ENCODE data around the gene ZNF155. TPM values are rescaled to one million over a fixed set of nuclear protein-coding genes. Genes with fewer than 3 reads are reported as not detected.
"Not testable (repeated sequence)": the region's sequence is repeated elsewhere in the genome, so short reads cannot be mapped to it uniquely, and the experiment has no call there.

The ZNF155 gene
- polyA plus RNA-seq, 4 donors = 3.7 to 8.7 (median 5.5) TPM

GRCh38 chr19:43949803-43950202 lies 34.2 kb upstream of the ZNF155 start:
- not testable (repeated sequence) for H3K36me3 ChIP-seq (ENCODE audit: control insufficient read depth in 3 of 3, insufficient read depth in 2 of 3, low read depth in 1 of 3, low read length in 3 of 3); H3K4me3 ChIP-seq (ENCODE audit: low read depth in 1 of 3, low read length in 3 of 3); H3K4me1 ChIP-seq (ENCODE audit: control insufficient read depth in 3 of 3, insufficient read depth in 2 of 3, low read depth in 1 of 3, low read length in 2 of 3); H3K27ac ChIP-seq (ENCODE audit: low read depth in 1 of 3, low read length in 2 of 3); DNase-seq; FAIRE-seq; H3K27me3 ChIP-seq (ENCODE audit: control insufficient read depth in 3 of 3, insufficient read depth in 3 of 3, low read length in 3 of 3)
- 88 to 93% (median 89%) methylated on average over 2 of the region's 2 CpGs for WGBS, 3 donors
- H3K9me3 ChIP-seq (ENCODE audit: control insufficient read depth in 2 of 2, insufficient read depth in 1 of 2, low read depth in 1 of 2, low read length in 1 of 2) = peaks cover 4 to 17% of the 10 kb centered on the region in 2 donors

- Histone ChIP-seq H3K36me3 (ENCODE audit: control insufficient read depth in 3 of 3, insufficient read depth in 2 of 3, low read depth in 1 of 3, low read length in 3 of 3) (peaks cover 0 to 3% (median 0%) of the 10 kb centered on the region in 3 donors), H3K27ac (ENCODE audit: low read depth in 1 of 3, low read length in 2 of 3) (peak within 1 kb of the TSS; percentile 48 to 79 (median 49)), H3K9me3 (ENCODE audit: control insufficient read depth in 2 of 2, insufficient read depth in 1 of 2, low read depth in 1 of 2, low read length in 1 of 2) (peaks cover 4 to 22% of the 10 kb centered on the region in 2 donors), H3K4me3 (ENCODE audit: low read depth in 1 of 3, low read length in 3 of 3) (peak within 1 kb of the TSS; percentile 73 to 81 (median 78)), H3K27me3 (ENCODE audit: control insufficient read depth in 3 of 3, insufficient read depth in 3 of 3, low read length in 3 of 3) (peaks cover 0 to 5% (median 3%) of the 10 kb centered on the region in 3 donors), H3K4me1 (ENCODE audit: control insufficient read depth in 3 of 3, insufficient read depth in 2 of 3, low read depth in 1 of 3, low read length in 2 of 3) (no peaks in the 10 kb centered on the region)
- FAIRE-seq (no peak), DNase-seq (peak; percentile 94 to 96)
- WGBS, 3 donors = 1 to 2% (median 1%) methylated on average over 40 of the region's 40 CpGs
These were observed 32.9 kb upstream of the ZNF155 start, which contains the start of gene ZNF221 for GRCh38 chr19:43950834-43951645. Gene ZNF221 (plus strand): TSS chr19:43951228. CDS start chr19:43962727, 11,499 bp downstream.

- H3K27ac ChIP-seq (ENCODE audit: low read depth in 1 of 3, low read length in 2 of 3) = no peak overlapping the region
- peaks cover 4 to 55% of the 10 kb centered on the region in 2 donors for H3K9me3 ChIP-seq (ENCODE audit: control insufficient read depth in 2 of 2, insufficient read depth in 1 of 2, low read depth in 1 of 2, low read length in 1 of 2)
- DNase-seq = no peak
- no peaks in the 10 kb centered on the region for H3K4me1 ChIP-seq (ENCODE audit: control insufficient read depth in 3 of 3, insufficient read depth in 2 of 3, low read depth in 1 of 3, low read length in 2 of 3)
- no peak for FAIRE-seq
- 87 to 92% (median 91%) methylated on average over 3 of the region's 3 CpGs for WGBS, 3 donors
- H3K27me3 ChIP-seq (ENCODE audit: control insufficient read depth in 3 of 3, insufficient read depth in 3 of 3, low read length in 3 of 3) = no peaks in the 10 kb centered on the region
- H3K36me3 ChIP-seq (ENCODE audit: control insufficient read depth in 3 of 3, insufficient read depth in 2 of 3, low read depth in 1 of 3, low read length in 3 of 3) = peaks cover 0 to 3% (median 0%) of the 10 kb centered on the region in 3 donors
- no peak overlapping the region for H3K4me3 ChIP-seq (ENCODE audit: low read depth in 1 of 3, low read length in 3 of 3)
These were observed 27.2 kb upstream of the ZNF155 start for GRCh38 chr19:43956827-43957226.

- Histone ChIP-seq H3K27me3 (ENCODE audit: control insufficient read depth in 3 of 3, insufficient read depth in 3 of 3, low read length in 3 of 3) (no peaks in the 10 kb centered on the region), H3K4me1 (ENCODE audit: control insufficient read depth in 3 of 3, insufficient read depth in 2 of 3, low read depth in 1 of 3, low read length in 2 of 3) (no peaks in the 10 kb centered on the region), H3K27ac (ENCODE audit: low read depth in 1 of 3, low read length in 2 of 3) (no peak overlapping the region), H3K36me3 (ENCODE audit: control insufficient read depth in 3 of 3, insufficient read depth in 2 of 3, low read depth in 1 of 3, low read length in 3 of 3) (peaks cover 0 to 3% (median 0%) of the 10 kb centered on the region in 3 donors), H3K9me3 (ENCODE audit: control insufficient read depth in 2 of 2, insufficient read depth in 1 of 2, low read depth in 1 of 2, low read length in 1 of 2) (peaks cover 4 to 58% of the 10 kb centered on the region in 2 donors), H3K4me3 (ENCODE audit: low read depth in 1 of 3, low read length in 3 of 3) (no peak overlapping the region)
- 91 to 94% (median 94%) methylated on average over 3 of the region's 3 CpGs for WGBS, 3 donors
- no peak for DNase-seq
- FAIRE-seq = no peak
These were observed 26.1 kb upstream of the ZNF155 start for GRCh38 chr19:43957891-43958290.

- peaks cover 4 to 54% of the 10 kb centered on the region in 2 donors for H3K9me3 ChIP-seq (ENCODE audit: control insufficient read depth in 2 of 2, insufficient read depth in 1 of 2, low read depth in 1 of 2, low read length in 1 of 2)
- 70 to 72% (median 72%) methylated on average over 4 of the region's 4 CpGs for WGBS, 3 donors
- H3K4me1 ChIP-seq (ENCODE audit: control insufficient read depth in 3 of 3, insufficient read depth in 2 of 3, low read depth in 1 of 3, low read length in 2 of 3) = no peaks in the 10 kb centered on the region
- no peak overlapping the region for H3K4me3 ChIP-seq (ENCODE audit: low read depth in 1 of 3, low read length in 3 of 3)
- H3K36me3 ChIP-seq (ENCODE audit: control insufficient read depth in 3 of 3, insufficient read depth in 2 of 3, low read depth in 1 of 3, low read length in 3 of 3) = peaks cover 2 to 8% (median 3%) of the 10 kb centered on the region in 3 donors
- H3K27ac ChIP-seq (ENCODE audit: low read depth in 1 of 3, low read length in 2 of 3) = no peak overlapping the region
- DNase-seq = no peak
- no peaks in the 10 kb centered on the region for H3K27me3 ChIP-seq (ENCODE audit: control insufficient read depth in 3 of 3, insufficient read depth in 3 of 3, low read length in 3 of 3)
- FAIRE-seq = no peak
These were observed 23.6 kb upstream of the ZNF155 start for GRCh38 chr19:43960411-43960810.

GRCh38 chr19:43966079-43966694 lies 17.8 kb upstream of the ZNF155 start:
- peaks cover 12 to 22% (median 13%) of the 10 kb centered on the region in 3 donors for H3K36me3 ChIP-seq (ENCODE audit: control insufficient read depth in 3 of 3, insufficient read depth in 2 of 3, low read depth in 1 of 3, low read length in 3 of 3)
- H3K4me1 ChIP-seq (ENCODE audit: control insufficient read depth in 3 of 3, insufficient read depth in 2 of 3, low read depth in 1 of 3, low read length in 2 of 3) = no peaks in the 10 kb centered on the region
- peaks cover 7 to 65% of the 10 kb centered on the region in 2 donors for H3K9me3 ChIP-seq (ENCODE audit: control insufficient read depth in 2 of 2, insufficient read depth in 1 of 2, low read depth in 1 of 2, low read length in 1 of 2)
- DNase-seq (no peak), FAIRE-seq (no peak)
- H3K27ac ChIP-seq (ENCODE audit: low read depth in 1 of 3, low read length in 2 of 3) = no peak overlapping the region
- 91 to 95% (median 93%) methylated on average over 3 of the region's 3 CpGs for WGBS, 3 donors
- no peaks in the 10 kb centered on the region for H3K27me3 ChIP-seq (ENCODE audit: control insufficient read depth in 3 of 3, insufficient read depth in 3 of 3, low read length in 3 of 3)
- no peak overlapping the region for H3K4me3 ChIP-seq (ENCODE audit: low read depth in 1 of 3, low read length in 3 of 3)

- Histone ChIP-seq H3K27ac (ENCODE audit: low read depth in 1 of 3, low read length in 2 of 3) (no peak overlapping the region), H3K4me1 (ENCODE audit: control insufficient read depth in 3 of 3, insufficient read depth in 2 of 3, low read depth in 1 of 3, low read length in 2 of 3) (no peaks in the 10 kb centered on the region), H3K36me3 (ENCODE audit: control insufficient read depth in 3 of 3, insufficient read depth in 2 of 3, low read depth in 1 of 3, low read length in 3 of 3) (no peaks in the 10 kb centered on the region), H3K9me3 (ENCODE audit: control insufficient read depth in 2 of 2, insufficient read depth in 1 of 2, low read depth in 1 of 2, low read length in 1 of 2) (peaks cover 0 to 32% of the 10 kb centered on the region in 2 donors), H3K4me3 (ENCODE audit: low read depth in 1 of 3, low read length in 3 of 3) (no peak overlapping the region), H3K27me3 (ENCODE audit: control insufficient read depth in 3 of 3, insufficient read depth in 3 of 3, low read length in 3 of 3) (no peaks in the 10 kb centered on the region)
- 83 to 87% (median 83%) methylated on average over 1 of the region's 1 CpG for WGBS, 3 donors
- FAIRE-seq (no peak), DNase-seq (no peak)
These were observed 7.3 kb upstream of the ZNF155 start for GRCh38 chr19:43976732-43977131.

GRCh38 chr19:43983544-43983911 lies 460 bp upstream of the ZNF155 start:
- peak overlapping the region; percentile 82 to 85 (median 83) for H3K4me3 ChIP-seq (ENCODE audit: low read depth in 1 of 3, low read length in 3 of 3)
- H3K4me1 ChIP-seq (ENCODE audit: control insufficient read depth in 3 of 3, insufficient read depth in 2 of 3, low read depth in 1 of 3, low read length in 2 of 3) = no peaks in the 10 kb centered on the region
- H3K27ac ChIP-seq (ENCODE audit: low read depth in 1 of 3, low read length in 2 of 3) = no peak overlapping the region
- H3K36me3 ChIP-seq (ENCODE audit: control insufficient read depth in 3 of 3, insufficient read depth in 2 of 3, low read depth in 1 of 3, low read length in 3 of 3) = no peaks in the 10 kb centered on the region
- FAIRE-seq (no peak), DNase-seq (no peak)
- peaks cover 0 to 14% of the 10 kb centered on the region in 2 donors for H3K9me3 ChIP-seq (ENCODE audit: control insufficient read depth in 2 of 2, insufficient read depth in 1 of 2, low read depth in 1 of 2, low read length in 1 of 2)
- WGBS, 3 donors = 65 to 74% (median 69%) methylated on average over 2 of the region's 2 CpGs
- H3K27me3 ChIP-seq (ENCODE audit: control insufficient read depth in 3 of 3, insufficient read depth in 3 of 3, low read length in 3 of 3) = no peaks in the 10 kb centered on the region
